ENCODE measurements around the gene CDR2L.
"Not testable (repeated sequence)": the region's sequence is repeated elsewhere in the genome, so short reads cannot be mapped to it uniquely, and the experiment has no call there.

Gene CDR2L

GRCh38 chr17:75043789-75044188 lies 56.4 kb downstream of the CDR2L start:
- H3K27ac Mint-ChIP-seq, H3K4me3 Mint-ChIP-seq: not testable (repeated sequence)

GRCh38 chr17:75044716-75045115 lies 57.3 kb downstream of the CDR2L start:
- Mint-ChIP-seq H3K4me3 (peak overlapping the region in 1 of 2 donors; percentile 58), H3K27me3 (no peaks in the 10 kb centered on the region), H3K4me1 (peaks cover 12 to 31% of the 10 kb centered on the region in 2 donors), H3K9me3 (no peaks in the 10 kb centered on the region), H3K27ac (no peak overlapping the region), H3K36me3 (peaks cover 19 to 21% of the 10 kb centered on the region in 2 donors)
- ATAC-seq (replicated peaks) = no peak
- no peak for DNase-seq

More at GRCh38 chr17:75043789-75044188, 56.4 kb downstream of the CDR2L start:
- not testable (repeated sequence) for DNase-seq; H3K27me3 Mint-ChIP-seq; ATAC-seq (replicated peaks); H3K9me3 Mint-ChIP-seq
- H3K36me3 Mint-ChIP-seq = peaks cover 22 to 25% of the 10 kb centered on the region in 2 donors
- H3K4me1 Mint-ChIP-seq = peaks cover 11 to 27% of the 10 kb centered on the region in 2 donors

- Mint-ChIP-seq H3K36me3 (peaks cover 10 to 13% of the 10 kb centered on the region in 2 donors), H3K4me3 (peak overlapping the region; percentile 97 to 98), H3K27ac (peak overlapping the region; percentile 97), H3K4me1 (peaks cover 15 to 31% of the 10 kb centered on the region in 2 donors)
- H3K27me3 Mint-ChIP-seq; H3K9me3 Mint-ChIP-seq; DNase-seq; ATAC-seq (replicated peaks): not testable (repeated sequence)
These were observed 58.5 kb downstream of the CDR2L start for GRCh38 chr17:75045946-75046406.

- Mint-ChIP-seq H3K4me3 (peak within 1 kb of the TSS; percentile 97 to 98), H3K36me3 (peaks cover 9% of the 10 kb centered on the region in 2 donors), H3K27ac (peak within 1 kb of the TSS; percentile 97), H3K27me3 (no peaks in the 10 kb centered on the region), H3K4me1 (peaks cover 15 to 31% of the 10 kb centered on the region in 2 donors), H3K9me3 (no peaks in the 10 kb centered on the region)
- DNase-seq = peak; percentile 95
- peak; percentile 93 to 97 for ATAC-seq (replicated peaks)
These were observed 59.2 kb downstream of the CDR2L start, which contains the start of the genes ATP5PD and KCTD2 for GRCh38 chr17:75046407-75047289. ATP5PD (minus strand) TSS chr17:75046969; CDS start chr17:75042650, 4,319 bp downstream. KCTD2 (plus strand) TSS chr17:75047225; CDS start chr17:75047251, 26 bp downstream.

- Mint-ChIP-seq H3K27ac (peak overlapping the region; percentile 95), H3K9me3 (no peaks in the 10 kb centered on the region), H3K4me1 (peaks cover 15 to 31% of the 10 kb centered on the region in 2 donors), H3K27me3 (no peaks in the 10 kb centered on the region), H3K4me3 (peak overlapping the region; percentile 90 to 97), H3K36me3 (peaks cover 12 to 14% of the 10 kb centered on the region in 2 donors)
- peak; percentile 9 for DNase-seq
- ATAC-seq (replicated peaks) = peak; percentile 7 to 8
These were observed 60.1 kb downstream of the CDR2L start for GRCh38 chr17:75047398-75048098.

- H3K9me3 Mint-ChIP-seq = no peaks in the 10 kb centered on the region
- H3K4me1 Mint-ChIP-seq = peaks cover 15 to 31% of the 10 kb centered on the region in 2 donors
- ATAC-seq (replicated peaks) = no peak
- peaks cover 18 to 22% of the 10 kb centered on the region in 2 donors for H3K36me3 Mint-ChIP-seq
- DNase-seq = no peak
- peak overlapping the region; percentile 90 to 97 for H3K4me3 Mint-ChIP-seq
- peak overlapping the region; percentile 95 for H3K27ac Mint-ChIP-seq
- H3K27me3 Mint-ChIP-seq = no peaks in the 10 kb centered on the region
These were observed 60.9 kb downstream of the CDR2L start for GRCh38 chr17:75048249-75048878.

GRCh38 chr17:75049057-75049456 lies 61.6 kb downstream of the CDR2L start:
- peaks cover 19 to 26% of the 10 kb centered on the region in 2 donors for H3K36me3 Mint-ChIP-seq
- H3K4me1 Mint-ChIP-seq = peaks cover 15 to 31% of the 10 kb centered on the region in 2 donors
- DNase-seq (no peak), ATAC-seq (replicated peaks) (no peak)
- H3K4me3 Mint-ChIP-seq = no peak overlapping the region
- H3K27me3 Mint-ChIP-seq = no peaks in the 10 kb centered on the region
- H3K27ac Mint-ChIP-seq = no peak overlapping the region
- no peaks in the 10 kb centered on the region for H3K9me3 Mint-ChIP-seq

GRCh38 chr17:75049706-75050105 lies 62.3 kb downstream of the CDR2L start:
- peaks cover 15 to 29% of the 10 kb centered on the region in 2 donors for H3K4me1 Mint-ChIP-seq

GRCh38 chr17:75051941-75052340 lies 64.5 kb downstream of the CDR2L start:
- ATAC-seq (replicated peaks) (no peak), DNase-seq (no peak)
- H3K27me3 Mint-ChIP-seq = no peaks in the 10 kb centered on the region
- no peaks in the 10 kb centered on the region for H3K9me3 Mint-ChIP-seq
- H3K27ac Mint-ChIP-seq = no peak overlapping the region
- peaks cover 28 to 37% of the 10 kb centered on the region in 2 donors for H3K36me3 Mint-ChIP-seq
- no peak overlapping the region for H3K4me3 Mint-ChIP-seq
- peaks cover 12 to 18% of the 10 kb centered on the region in 2 donors for H3K4me1 Mint-ChIP-seq

More at GRCh38 chr17:75049706-75050105, 62.3 kb downstream of the CDR2L start:
- H3K27ac Mint-ChIP-seq = no peak overlapping the region
- H3K9me3 Mint-ChIP-seq = no peaks in the 10 kb centered on the region
- DNase-seq = peak; percentile 27
- no peak overlapping the region for H3K4me3 Mint-ChIP-seq
- peaks cover 19 to 29% of the 10 kb centered on the region in 2 donors for H3K36me3 Mint-ChIP-seq
- no peaks in the 10 kb centered on the region for H3K27me3 Mint-ChIP-seq
- ATAC-seq (replicated peaks) = peak in 1 of 2 donors; percentile 31
